ENCODE measurements around the gene PDE3B.
"Not testable (repeated sequence)": the region's sequence is repeated elsewhere in the genome, so short reads cannot be mapped to it uniquely, and the experiment has no call there.

The PDE3B gene

GRCh38 chr11:14852571-14853177 is 209.1 kb downstream of the PDE3B start:
- no peak for DNase-seq (ENCODE audit: low spot score)
- TF ChIP-seq, protein P1, sequence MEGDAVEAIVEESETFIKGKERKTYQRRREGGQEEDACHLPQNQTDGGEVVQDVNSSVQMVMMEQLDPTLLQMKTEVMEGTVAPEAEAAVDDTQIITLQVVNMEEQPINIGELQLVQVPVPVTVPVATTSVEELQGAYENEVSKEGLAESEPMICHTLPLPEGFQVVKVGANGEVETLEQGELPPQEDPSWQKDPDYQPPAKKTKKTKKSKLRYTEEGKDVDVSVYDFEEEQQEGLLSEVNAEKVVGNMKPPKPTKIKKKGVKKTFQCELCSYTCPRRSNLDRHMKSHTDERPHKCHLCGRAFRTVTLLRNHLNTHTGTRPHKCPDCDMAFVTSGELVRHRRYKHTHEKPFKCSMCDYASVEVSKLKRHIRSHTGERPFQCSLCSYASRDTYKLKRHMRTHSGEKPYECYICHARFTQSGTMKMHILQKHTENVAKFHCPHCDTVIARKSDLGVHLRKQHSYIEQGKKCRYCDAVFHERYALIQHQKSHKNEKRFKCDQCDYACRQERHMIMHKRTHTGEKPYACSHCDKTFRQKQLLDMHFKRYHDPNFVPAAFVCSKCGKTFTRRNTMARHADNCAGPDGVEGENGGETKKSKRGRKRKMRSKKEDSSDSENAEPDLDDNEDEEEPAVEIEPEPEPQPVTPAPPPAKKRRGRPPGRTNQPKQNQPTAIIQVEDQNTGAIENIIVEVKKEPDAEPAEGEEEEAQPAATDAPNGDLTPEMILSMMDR (IDR thresholded peaks at IDR 0.05): no peak
- Histone ChIP-seq H3K4me3 (no peak overlapping the region), H3K27ac (no peak overlapping the region)

GRCh38 chr11:14854057-14854456 is 210.5 kb downstream of the PDE3B start:
- TF ChIP-seq, protein P1 (IDR thresholded peaks at IDR 0.05): no peak
- DNase-seq (ENCODE audit: low spot score): no peak
- Histone ChIP-seq H3K27ac (no peak overlapping the region), H3K4me3 (no peak overlapping the region)

DNA sequence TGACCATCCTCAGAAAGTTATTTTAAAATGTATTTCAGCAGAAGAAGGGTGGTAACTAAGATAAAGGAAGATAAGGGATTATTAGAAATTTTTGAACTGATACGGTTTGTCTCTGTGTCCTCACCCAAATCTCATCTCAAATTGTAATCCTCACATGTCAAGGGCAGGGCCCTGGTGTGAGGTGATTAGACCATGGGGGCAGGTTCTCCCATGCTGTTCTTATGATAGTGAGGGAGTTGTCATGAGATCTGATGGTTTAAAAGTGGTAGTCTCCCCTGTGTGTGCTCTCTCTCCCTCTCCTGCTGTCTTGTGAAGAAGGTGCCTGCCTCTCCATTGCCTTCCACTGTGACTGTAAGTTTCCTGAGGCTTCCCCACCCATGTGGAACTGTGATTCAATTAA is 212.3 kb downstream of the PDE3B start:
- TF ChIP-seq, protein P1 (IDR thresholded peaks at IDR 0.05): no peak
- DNase-seq (ENCODE audit: low spot score): no peak
- Histone ChIP-seq H3K4me3 (no peak overlapping the region), H3K27ac (no peak overlapping the region)

- DNase-seq (ENCODE audit: low spot score): no peak
- no peak overlapping the region for H3K4me3 ChIP-seq
- TF ChIP-seq, protein P1 (IDR thresholded peaks at IDR 0.05): no peak
These were observed 214.0 kb downstream of the PDE3B start for GRCh38 chr11:14857621-14858020.

DNA sequence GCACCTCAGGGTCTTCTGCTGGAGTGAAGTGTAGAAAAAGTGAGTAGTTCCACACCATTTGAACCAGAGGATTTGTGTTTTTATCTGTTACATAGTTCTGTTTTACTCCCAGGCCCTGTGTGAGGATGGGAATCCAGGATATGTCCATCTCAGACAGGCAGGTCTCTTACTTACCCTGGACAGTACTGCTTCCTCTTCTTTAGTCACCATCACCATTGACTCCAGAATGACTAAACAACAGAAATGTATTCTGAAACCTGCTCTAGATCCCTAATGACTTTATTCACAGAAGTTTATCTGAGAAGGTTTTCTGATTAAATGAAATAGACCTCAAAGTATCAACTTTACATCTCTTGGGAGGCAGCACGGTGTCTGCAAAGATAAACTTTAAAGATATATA is 214.8 kb downstream of the PDE3B start:
- TF ChIP-seq, protein P1 (IDR thresholded peaks at IDR 0.05): no peak
- no peak overlapping the region for H3K27ac ChIP-seq
- no peak overlapping the region for H3K4me3 ChIP-seq
- no peak for DNase-seq (ENCODE audit: low spot score)

More at GRCh38 chr11:14857621-14858020, 214.0 kb downstream of the PDE3B start:
- no peak overlapping the region for H3K27ac ChIP-seq

DNA sequence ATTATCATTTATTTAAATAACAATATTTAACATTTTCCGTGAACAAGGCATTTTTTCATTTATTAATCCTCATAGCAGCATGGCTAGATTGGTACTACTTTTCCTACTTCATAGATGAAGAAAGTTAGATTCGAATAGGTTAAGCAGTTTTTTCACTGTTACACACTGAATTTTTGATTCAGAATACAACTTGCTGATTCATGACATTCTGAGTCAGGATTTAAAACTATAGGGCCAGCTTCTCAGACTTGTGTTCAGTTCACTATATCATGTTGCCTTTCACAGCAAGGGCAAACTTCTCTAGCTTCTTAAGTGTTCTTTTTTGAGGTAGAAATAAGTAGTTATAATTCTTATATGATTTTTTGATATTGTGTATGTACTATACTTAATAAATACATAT is 216.9 kb downstream of the PDE3B start:
- H3K4me3 ChIP-seq: no peak overlapping the region
- no peak for DNase-seq (ENCODE audit: low spot score)
- TF ChIP-seq, protein P1 (IDR thresholded peaks at IDR 0.05): no peak
- no peak overlapping the region for H3K27ac ChIP-seq

- no peak overlapping the region for H3K27ac ChIP-seq
- no peak for DNase-seq (ENCODE audit: low spot score)
- TF ChIP-seq, protein P1 (IDR thresholded peaks at IDR 0.05): no peak
- H3K4me3 ChIP-seq: no peak overlapping the region
These were observed 218.1 kb downstream of the PDE3B start for GRCh38 chr11:14861680-14862079.

- not testable (repeated sequence) for H3K4me3 ChIP-seq; DNase-seq (ENCODE audit: low spot score); H3K27ac ChIP-seq
These were observed 220.2 kb downstream of the PDE3B start for GRCh38 chr11:14863775-14864174.
